GM19397 (cell line): ENCODE data around the gene SMIM5.
A peak's percentile ranks its signal among the peaks of the same experiment; 100 is the strongest.

ENCODE experiments used
- ATAC-seq: cut with Tn5 transposase; IDR thresholded peaks from one replicate; pipeline ENCODE4 v1.9.1; 2021; ENCODE audit warnings: mild to moderate bottlenecking, moderate library complexity; ENCODE audit not compliant: unreplicated experiment

SMIM5 gene

DNA sequence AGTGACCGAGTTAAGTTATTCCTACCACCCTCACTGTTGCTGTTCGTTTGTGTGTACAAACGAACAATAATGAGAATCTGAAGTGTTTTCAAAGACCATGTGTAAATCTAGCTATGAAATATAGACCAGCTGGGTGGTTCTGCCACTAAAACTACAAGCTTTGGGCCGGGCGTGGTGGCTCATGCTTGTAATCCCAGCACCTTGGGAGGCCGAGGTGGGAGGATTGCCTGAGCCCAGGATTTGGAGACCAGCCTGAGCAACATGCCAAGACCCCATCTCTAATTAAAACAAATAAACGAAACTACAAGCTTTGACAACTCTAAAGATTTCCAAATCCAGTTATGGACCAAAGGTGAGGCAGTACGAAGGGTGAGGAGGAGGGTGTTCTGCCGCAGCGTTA lies 32.7 kb downstream of the SMIM5 start:
- no peak for ATAC-seq

DNA sequence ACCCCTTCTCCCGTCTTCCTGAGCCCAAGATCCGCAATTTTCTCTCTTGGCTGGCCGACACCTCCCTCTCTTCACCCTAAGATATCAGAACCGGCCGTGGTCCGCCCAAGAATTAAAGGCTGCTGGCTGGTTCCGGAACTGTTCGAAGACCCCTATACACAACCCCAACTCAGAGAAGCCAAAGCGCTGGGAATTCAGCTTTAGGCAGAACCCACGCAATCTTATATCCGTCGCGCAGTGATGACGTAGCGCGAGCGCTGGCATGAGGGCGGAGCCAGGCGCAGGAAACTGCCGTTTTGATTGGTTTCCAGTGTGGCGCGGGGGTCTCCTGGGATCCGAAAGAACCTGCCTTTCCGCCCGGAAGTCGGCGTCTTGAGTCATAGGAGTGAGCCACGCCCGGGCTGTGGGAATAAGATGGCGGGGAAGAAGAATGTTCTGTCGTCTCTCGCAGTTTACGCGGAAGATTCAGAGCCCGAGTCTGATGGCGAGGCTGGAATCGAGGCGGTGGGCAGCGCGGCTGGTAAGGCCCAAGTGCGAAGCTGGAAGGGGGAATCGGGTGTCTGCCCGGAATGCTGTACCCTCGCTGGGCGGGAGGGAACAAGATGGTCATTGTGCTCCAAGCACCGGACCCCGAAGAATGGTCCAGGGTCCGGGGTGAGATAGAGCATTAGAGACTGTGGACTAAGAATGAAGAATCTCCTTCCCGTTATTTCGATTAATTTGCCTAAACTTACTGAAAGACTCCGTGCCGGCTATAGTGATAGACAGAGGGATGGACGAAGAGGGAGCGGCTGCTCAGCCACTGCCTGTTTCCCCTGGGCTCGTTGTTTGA lies 33.9 kb downstream of the SMIM5 start, which contains the start of the genes RECQL5 and SAP30BP:
RECQL5 (minus strand) TSS at position 196 of the 832 bp plus-strand sequence. CDS start 597 bp downstream, outside the sequence.
SAP30BP (plus strand) TSS at position 380 of the 832 bp plus-strand sequence; CDS start at position 415, 35 bp downstream.
- ATAC-seq = peak; percentile 71

DNA sequence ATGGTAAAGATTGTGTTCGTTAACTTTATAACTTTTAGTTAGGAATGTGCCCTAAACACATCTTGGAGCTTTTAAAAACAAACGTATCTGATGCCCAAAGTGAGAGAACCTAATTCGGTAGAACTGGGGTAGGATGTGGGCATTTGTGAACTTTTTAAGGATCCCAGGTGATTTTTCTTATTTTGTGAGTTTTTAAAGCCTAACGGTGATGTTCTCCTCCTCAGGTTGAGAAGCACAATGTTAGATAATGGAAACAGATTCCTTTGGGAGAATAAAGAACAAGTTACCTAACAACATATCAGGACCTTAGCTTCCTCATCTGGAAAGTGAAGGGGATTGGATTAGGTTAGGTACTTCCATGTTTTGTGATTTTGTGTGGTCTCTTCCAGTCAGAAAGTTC lies 34.6 kb downstream of the SMIM5 start:
- ATAC-seq = no peak

DNA sequence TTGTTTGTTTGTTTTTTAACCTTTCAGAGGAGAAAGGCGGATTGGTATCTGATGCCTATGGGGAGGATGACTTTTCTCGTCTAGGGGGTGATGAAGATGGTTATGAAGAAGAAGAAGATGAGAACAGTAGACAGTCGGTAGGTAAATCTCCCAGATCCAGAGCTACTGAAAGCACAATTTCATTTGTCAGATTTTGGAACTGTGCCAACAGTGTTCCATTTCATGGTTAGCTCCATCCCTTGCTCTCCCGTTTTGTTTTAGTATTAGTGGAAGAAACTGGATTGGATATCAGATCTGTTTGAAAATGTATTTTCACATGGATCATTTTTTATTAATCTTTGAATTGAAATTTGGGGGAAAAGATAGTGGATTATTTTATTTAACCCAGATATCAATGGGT lies 35.3 kb downstream of the SMIM5 start:
- ATAC-seq = no peak

DNA sequence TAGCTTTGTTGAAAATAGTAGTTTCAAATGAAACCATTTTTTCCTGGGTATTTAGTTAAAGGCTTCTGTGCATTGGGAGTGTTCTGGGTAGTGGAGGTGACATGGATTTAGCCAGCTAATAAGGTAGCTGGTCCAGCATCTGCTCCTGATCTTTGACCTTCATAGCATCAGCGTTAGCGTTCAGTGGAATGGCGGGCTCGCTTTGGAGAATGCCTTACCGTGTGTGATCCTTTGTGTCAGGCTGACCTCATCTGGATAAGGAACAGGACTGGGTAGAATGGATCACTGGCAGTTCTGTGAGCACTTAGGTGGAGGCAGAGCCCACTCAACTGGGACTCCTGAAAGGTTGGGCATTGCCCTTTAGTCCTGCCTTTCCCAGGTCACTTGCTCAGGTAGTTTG lies 37.6 kb downstream of the SMIM5 start:
- ATAC-seq = no peak

DNA sequence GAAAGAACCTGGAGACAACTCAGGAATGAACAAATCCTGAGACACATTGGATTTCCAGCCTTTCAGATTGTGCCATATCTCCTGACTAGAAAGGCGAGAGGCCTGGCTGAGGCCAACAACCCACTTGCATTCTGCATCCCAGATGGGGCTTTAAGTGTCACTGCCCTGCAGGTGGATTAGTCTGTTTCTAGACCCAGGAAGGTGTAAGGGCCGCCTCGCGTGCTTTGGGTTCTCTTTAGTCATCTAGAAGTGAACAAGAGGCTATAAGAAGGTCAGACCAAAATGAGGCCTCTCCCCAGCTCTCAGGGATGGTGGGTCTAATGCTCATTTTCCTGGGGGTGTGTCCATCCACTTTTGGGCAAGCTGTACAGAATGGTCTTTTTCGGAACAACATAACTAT lies 38.8 kb downstream of the SMIM5 start:
- ATAC-seq = no peak

DNA sequence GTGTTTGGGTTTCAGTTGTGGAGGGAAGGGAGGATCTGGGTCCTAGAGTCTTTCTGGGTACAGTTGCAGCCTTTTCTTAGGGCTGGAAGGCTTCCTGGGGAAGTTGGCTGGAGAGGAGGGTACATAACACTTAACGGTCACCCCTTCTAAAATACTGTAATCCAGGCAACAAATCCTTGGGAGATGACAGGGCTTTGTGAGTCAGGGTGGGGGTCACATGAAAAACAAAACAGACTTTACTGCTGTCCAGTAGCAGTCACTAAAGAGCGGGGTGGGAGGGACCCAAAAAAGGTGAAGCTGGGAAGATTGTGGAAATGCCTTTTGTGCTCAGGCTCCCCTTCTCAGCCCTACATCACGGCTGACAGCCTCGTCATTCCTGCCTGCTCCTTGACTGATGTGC lies 40.3 kb downstream of the SMIM5 start:
- ATAC-seq = no peak

DNA sequence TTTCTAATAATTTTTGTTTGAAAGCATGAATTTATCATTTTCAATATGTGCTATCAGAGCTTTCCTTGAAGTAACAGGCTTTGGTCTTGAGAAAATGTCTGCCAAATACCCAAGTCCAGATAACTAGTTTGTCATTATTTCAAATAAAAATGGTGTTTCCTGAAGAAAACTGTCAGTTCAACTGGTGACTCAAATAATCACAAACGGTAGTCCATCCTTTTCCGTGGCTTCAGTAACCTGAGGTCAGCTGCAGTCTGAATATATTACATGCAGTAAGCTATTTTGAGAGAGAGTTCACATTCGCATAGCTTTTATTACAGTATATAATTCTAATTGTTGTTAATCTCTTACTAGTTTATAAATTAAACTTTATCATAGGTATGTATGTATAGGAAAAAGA lies 43.2 kb downstream of the SMIM5 start:
- no peak for ATAC-seq

DNA sequence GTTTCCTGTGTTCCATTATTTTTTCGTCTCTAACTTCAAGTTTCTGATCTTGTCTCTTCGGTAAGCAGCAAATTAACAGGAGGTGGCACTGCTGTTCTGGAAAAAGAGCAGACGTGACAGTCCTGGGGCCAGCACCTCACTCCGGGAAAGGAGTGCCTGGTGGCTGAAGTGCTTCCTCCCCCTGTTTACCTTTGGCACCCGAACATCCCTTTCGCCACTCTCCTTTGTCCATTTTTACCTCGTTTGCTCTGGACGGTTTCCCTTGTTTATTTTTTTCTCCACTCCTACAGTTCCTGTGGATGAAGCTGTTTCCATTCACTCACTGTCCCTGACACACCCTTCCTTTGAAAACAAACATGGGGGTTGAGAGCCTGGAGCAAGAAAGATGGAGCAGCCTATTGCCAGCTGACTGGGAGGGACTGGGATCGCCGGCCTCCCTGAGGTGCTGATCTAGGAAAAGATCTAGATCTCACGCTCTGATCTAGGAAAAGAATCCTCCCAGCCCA lies 46.5 kb downstream of the SMIM5 start:
- no peak for ATAC-seq

DNA sequence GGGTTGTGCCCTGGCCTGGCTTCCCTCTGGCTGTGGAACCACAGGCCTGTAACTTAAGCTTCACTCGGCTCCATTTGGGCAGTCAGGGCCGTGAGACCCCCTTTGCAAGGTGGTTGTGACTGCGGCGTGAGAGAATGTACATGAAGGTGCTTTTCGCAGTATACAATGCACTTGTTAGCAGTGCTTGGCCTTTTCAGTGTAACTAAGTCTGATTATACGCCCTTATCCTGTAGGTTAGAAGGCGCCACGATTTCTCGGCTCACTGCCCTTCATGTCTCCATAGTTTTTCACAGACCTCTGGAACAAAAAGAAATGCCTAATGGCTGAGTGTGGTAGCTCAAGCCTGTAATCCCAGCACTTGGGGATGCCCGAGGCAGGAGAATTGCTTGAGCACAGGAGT lies 47.2 kb downstream of the SMIM5 start:
- ATAC-seq = no peak

DNA sequence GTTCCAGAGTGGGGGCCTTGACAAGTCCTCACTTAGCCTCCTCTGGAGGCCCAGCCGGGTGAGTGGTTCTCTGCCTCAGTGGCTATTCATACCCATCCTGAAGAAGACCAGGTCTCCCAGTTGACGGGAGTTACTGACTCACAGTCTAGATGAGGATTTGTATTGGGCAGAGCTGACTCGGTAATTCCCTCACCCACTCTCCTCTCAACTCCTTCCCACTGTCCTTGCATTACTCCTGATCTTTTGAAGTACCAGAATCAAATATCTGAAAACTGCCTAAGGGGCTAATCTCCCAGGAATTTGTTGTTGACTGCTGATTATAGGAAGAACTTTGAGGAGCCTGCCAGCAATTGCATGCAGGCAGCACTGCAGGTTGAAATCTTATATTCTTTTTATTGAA lies 48.1 kb downstream of the SMIM5 start:
- ATAC-seq = no peak

DNA sequence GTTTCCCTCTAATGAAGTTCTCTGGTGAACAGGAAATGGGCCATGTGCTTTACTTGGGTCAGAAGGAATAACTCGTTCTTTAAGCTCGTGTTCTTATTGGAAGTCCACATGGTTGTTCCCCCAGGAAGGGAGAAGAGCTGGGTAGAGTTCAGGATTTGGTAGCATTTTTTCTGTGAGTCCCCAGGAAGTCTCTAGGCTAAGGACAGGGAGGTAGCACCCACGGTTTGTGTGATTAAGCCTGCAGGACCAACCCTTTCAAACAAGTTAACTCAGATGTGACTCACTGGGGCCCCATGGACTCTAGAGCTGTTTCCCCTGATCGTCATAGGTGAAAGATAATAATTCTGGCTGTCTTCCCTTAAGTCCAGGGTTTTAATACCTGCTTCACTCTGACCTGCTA lies 50.3 kb downstream of the SMIM5 start:
- ATAC-seq = no peak

DNA sequence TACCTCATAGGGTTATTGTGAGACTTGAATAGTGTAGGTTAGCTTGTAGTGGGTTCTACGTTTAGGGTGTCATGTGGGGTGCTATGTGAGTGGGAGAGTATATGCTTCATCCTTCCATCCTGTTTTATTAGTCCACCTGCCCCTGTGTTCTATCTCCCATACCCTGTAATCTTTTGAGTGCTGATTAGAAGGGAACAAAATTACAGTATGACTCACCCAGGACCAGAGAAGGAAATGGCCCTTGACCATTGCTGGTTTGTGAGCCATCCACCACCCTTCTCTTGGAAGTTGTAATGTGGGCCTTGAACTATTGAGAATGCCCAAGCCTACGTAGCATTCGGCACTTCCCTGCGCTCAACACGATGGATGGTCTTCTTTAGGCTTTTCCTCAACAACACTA lies 51.0 kb downstream of the SMIM5 start:
- ATAC-seq = no peak

DNA sequence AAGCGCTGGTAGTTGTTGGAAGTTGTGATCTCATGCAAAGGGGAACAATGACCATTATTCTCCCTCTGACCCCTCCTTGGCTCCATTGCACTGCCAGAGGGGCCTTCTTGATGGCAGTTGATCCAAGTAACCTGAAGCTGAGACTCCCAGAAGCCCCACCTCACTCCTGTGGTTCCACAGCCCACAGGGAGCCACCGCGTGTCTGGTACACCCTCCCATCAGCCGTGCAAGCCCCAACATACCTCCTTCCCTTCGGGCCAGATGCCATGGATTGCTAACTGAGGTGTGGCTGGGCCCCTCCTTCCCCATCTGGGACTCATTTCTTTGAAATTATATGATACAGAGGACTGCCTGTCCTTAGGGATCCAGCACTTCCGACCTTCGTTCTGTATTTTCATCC lies 51.7 kb downstream of the SMIM5 start:
- ATAC-seq = no peak

DNA sequence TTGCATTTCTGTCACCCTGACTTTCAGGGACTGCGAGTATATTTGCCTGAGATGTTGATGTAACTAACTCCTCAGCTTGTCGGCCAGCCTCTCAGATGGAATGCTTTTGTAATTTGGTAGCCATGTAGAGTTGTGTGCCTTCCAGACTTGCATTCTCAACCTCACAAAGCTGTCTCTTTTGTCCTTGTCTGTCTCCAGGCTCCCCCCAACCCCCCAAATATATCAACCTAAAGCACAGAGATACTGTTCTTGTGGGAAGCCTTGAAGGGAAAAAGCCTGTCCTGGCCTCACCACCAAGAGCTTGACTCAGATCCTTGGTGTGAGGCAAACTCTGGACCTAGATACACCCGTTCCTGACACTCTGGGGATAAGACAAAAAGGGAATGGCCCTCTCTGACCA lies 52.3 kb downstream of the SMIM5 start:
- ATAC-seq = no peak

DNA sequence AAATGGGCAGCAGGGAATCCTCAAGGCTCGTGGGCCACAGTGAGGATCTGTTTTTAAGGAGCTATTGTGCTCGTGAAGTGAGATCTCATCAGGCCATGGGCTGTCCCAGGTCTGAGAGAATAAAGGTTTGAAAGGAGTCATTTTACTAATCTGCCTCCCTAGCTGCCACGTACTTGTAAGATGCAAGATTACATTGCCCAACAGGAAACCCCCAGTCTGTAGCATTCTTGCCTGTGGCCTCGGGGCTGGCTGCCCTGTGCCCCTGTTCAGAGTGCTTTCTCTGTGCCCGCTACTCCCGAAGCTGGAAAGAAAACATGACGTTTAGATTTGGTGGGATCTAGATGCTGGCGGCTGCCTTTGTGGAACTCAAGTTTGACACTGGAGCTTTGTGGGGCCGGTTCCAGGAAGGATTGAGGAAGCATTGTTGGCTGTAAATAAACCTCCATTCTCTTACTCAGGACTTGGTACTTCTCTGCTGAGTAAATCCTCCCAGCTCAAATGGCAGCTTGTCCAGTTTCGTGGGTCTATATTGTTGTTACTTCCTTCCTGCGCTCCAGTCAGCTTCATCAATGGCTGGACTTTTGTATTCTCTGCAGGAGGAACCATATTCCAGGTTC lies 55.1 kb downstream of the SMIM5 start:
- no peak for ATAC-seq

DNA sequence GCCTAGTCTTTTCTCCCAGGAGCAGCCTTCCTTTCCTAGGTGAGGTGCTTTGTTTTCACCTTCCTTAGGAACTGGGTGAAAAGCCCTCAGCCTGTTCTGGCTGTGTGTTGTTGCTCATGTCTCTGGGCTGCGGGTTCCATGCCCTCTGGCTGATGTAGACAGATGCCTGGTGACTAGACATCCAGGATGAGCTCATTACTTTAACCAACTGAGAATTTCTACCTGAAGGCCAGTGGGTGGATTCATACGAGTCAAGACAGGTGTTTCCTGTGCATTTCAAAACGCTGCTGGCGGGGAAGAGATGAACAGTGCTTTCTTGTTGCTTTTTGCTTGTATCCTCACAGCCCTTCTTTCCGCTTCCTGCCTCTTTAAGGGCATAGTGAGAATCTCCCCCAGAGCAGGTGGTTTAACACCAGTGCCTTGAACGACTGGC lies 56.2 kb downstream of the SMIM5 start:
- no peak for ATAC-seq
